Adrenal gland (tissue), 5 donors: ENCODE results near the gene DOCK3.

ENCODE experiments used
- CTCF ChIP-seq, 6 experiments: fragments of 450-650 bp in 4 of 6; fragments of 200-600 bp in 2 of 6; sonication (generic) in 1 of 6; IDR thresholded peaks; 1 replicate in 5 of 6; 2 replicates in 1 of 6; pipeline versions ENCODE4 v1.5.1 to v1.8.0; 2016 to 2021; ENCODE audit warnings: antibody characterized with exemption in 6 of 6, mild to moderate bottlenecking in 2 of 6, moderate library complexity in 1 of 6
- POLR2A ChIP-seq, 2 donors: fragments of 450-650 bp; IDR thresholded peaks; one replicate each; pipeline ENCODE4 v1.6.1; 2017; ENCODE audit warnings: antibody characterized with exemption in 2 of 2, mild to moderate bottlenecking in 2 of 2, moderate library complexity in 1 of 2
- donor health status: DM: no; HTN: no; CAD: no.

GRCh38 chr3:50671331-50671730, 3.4 kb upstream of the DOCK3 start:
- TF ChIP-seq CTCF (IDR thresholded peaks at IDR 0.05) (no peak), POLR2A (IDR thresholded peaks at IDR 0.05) (no peak)
